Activated CD4-positive, alpha-beta T cell treated with anti-CD3 and anti-CD28 coated beads for 48 hours (primary cell): ENCODE data around the gene TAOK3.
"Not testable (repeated sequence)": the region's sequence is repeated elsewhere in the genome, so short reads cannot be mapped to it uniquely, and the experiment has no call there.

Source experiments
- DNase-seq: peaks from one replicate; pipeline ENCODE4 v3.0.0-alpha.2; 2020

The TAOK3 gene

DNA sequence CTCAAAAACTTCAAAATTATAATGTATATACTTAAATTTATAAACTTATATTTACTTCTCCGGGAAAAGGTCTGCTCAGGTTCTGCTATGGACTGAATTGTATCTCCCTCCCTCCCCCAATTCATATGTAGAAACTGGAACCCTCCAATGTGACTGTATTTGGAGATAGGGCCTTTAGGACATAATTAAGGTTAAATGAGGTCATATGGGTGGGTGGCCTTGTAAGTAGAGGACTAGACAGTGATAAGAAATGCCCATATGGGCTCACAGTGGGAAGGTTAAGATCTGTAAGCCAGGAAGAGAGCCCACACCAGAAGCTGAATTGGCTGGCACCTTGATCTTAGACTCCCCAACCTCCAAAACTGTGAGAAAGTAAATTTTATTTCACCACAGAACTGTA lies 84.5 kb downstream of the TAOK3 start:
- DNase-seq: no peak

GRCh38 chr12:118287728-118288127 lies 85.0 kb downstream of the TAOK3 start:
- no peak for DNase-seq

GRCh38 chr12:118282767-118283166 lies 89.9 kb downstream of the TAOK3 start:
- DNase-seq: no peak

GRCh38 chr12:118278288-118278687 lies 94.4 kb downstream of the TAOK3 start:
- DNase-seq: not testable (repeated sequence)

- DNase-seq: no peak
Observed at GRCh38 chr12:118274066-118274465, 98.6 kb downstream of the TAOK3 start.

DNA sequence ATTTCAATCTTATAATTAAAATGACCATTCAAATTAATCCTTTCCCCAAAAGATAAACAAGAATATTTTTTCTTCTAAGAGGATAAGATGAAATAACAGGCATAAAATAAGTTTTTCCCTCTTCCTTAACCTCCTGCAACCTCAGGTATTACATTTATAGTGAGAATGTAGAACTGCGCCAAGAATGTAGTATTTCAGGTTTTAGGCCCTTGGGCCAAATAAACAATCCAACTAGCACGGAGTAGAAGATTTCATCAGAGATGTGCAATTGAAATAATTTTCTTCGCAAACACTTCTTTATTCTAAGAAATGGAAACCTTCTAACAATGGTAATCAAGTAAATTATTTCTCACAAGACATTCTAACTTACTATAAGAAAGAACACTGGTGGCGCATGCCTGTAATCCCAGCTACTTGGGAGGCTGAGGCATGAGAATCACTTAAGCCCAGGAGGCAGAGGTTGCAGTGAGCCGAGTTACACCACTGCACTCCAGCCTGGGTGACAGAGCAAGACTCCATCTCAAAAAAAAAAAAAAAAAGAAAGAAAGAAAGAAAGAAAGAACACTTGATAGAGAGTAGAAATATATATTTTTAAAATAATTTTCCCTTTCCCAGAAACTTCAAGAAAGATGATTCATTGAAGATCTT lies 100.8 kb downstream of the TAOK3 start:
- no peak for DNase-seq

- DNase-seq: no peak
Observed at GRCh38 chr12:118271183-118271582, 101.5 kb downstream of the TAOK3 start.

GRCh38 chr12:118269806-118270205 lies 102.9 kb downstream of the TAOK3 start:
- no peak for DNase-seq

DNA sequence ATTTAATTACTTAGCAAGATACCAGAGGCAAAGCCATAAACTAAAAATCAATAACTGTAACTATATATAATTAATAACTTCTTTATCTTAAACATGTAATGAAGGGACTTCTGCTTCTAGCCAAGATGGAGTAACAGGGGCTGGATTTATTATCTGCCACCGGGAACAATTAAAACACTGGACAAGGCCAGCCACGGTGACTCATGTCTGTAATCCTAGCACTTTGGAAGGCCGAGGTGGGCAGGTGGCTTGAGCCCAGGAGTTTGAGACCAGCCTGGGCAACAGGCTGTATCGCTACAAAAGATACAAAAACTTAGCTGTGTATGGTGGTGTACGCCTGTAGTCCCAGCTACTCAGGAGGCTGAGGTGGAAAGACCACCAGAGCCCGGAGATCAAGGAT lies 113.6 kb downstream of the TAOK3 start:
- no peak for DNase-seq

GRCh38 chr12:118256352-118256751 lies 116.4 kb downstream of the TAOK3 start:
- no peak for DNase-seq

GRCh38 chr12:118249547-118249946 lies 123.2 kb downstream of the TAOK3 start:
- no peak for DNase-seq

GRCh38 chr12:118245886-118246285 lies 126.8 kb downstream of the TAOK3 start:
- DNase-seq: not testable (repeated sequence)

- no peak for DNase-seq
Observed at GRCh38 chr12:118238888-118239287, 133.8 kb downstream of the TAOK3 start.

DNA sequence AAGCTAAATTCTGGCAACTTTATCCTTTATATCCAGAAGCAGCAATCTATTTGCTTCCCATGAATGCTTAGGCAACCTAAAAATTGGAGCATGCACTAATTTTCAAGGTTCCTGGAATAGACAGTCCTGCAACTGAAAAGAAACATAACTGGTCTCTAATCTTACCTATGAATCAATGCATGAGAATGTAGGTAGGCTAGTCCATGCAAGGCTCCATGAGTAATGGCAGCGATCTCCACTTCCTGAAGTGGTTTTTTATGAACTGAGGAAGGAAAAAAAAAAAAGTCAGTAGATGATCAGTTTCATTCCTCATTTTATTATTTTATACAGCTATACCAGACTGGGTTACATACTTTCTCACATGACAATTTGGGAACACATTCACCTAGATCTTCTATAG lies 134.8 kb downstream of the TAOK3 start:
- no peak for DNase-seq

DNA sequence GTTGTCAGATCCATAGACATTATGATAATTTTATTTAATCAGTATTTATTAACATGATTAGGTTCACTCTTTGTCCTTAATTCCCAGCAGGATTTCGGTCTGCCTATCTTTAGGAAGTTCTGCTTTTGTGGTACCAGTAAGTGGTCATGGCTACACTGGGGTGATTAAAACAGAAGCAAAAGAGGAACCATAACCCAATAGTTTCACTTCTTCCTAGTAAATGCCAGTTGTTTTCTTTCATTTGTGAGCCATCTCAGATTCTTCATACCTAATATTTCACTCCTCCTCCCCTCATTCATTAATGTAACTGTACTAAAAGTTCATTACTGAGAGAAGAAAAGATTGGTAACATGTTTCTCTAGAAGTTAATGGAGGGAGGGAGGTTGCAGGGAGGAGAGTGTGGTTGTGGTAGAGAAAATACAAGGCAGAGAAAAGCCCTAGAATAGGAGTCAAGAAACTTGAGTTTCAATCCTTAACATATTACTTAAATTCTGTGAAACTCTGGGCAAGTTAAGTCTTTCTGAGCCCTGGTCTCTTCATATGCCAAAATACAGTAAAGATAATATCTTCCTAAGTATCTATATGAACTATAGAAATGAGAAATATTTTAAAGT lies 135.5 kb downstream of the TAOK3 start:
- no peak for DNase-seq

GRCh38 chr12:118220702-118221101 lies 152.0 kb downstream of the TAOK3 start:
- DNase-seq: no peak

- no peak for DNase-seq
Observed at GRCh38 chr12:118219772-118220171, 152.9 kb downstream of the TAOK3 start.

DNA sequence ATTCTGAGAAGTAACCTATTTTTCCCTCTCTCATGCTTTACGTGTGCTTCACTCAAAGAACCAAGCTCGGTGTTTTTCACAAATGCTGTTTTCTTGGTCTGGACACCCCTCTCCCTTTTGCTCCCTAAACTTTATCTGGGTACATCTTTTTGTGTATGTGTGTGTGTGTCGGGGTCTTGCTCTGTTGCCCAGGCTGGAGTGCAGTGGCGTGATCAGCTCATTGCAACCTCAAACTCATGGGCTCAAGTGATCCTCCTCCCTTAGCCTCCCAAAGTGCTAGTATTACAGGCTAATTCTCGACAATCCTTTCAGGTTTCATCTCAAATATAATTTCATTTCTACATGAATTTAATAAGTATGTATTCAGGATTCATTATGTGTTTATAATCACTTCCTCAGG lies 153.6 kb downstream of the TAOK3 start:
- DNase-seq: no peak

GRCh38 chr12:118213452-118213851 lies 159.3 kb downstream of the TAOK3 start:
- no peak for DNase-seq

DNA sequence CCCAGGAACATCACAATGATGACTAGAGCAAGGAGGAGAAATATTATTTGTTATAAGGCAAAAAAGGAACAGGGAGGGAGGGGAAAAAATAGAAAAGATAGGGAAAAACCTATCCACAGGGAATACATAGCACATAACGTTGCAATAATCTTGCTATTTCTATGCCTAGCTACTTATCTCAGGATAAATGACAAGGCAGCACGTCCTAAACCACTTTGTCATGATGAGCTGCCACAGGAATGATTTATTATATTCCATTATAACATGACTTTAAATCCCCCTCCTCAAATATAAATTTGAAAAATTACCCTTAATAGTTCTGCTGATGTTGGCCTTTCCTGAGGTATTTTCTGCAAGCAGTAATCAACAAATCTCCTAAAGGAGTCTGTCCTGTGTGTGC lies 160.1 kb downstream of the TAOK3 start:
- DNase-seq: no peak

GRCh38 chr12:118206107-118206412 lies 166.6 kb downstream of the TAOK3 start:
- DNase-seq: no peak

DNA sequence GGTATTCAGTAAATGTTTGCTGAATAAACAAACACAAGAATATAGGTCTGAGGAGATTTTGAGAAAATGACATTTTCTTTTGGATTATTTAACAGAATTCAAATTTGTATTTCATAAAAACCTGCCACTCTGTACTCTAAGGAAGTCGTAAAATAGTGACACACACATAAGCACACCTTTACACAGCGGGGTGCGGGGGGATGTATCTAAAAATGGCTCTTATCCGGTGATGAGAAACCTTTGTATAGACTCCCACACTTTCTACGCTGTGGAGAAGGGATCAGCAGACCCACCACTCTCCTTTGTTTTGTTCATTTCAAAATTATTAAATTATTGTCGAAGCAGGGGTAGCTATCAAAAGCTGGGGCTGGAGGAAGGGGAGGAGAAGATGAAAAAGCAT lies 178.7 kb downstream of the TAOK3 start:
- DNase-seq: no peak

DNA sequence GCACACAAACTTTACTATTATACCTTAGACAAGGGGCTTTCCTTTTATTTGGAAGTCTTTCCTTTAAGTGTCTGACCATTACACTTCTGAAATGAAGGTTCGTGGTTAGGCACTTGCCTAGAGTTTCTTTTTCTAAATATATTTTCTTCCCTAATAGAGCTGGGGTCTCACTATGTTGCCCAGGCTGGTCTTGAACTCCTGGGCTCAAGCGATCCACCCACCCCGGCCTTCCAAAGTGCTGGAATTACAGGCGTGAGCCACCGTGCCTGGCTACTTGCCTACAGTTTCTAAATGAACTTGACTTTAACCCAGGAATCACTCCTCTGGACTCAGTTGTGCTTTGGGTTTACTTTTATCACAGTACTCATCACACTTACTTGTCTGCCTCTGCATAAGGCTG lies 179.2 kb downstream of the TAOK3 start:
- DNase-seq: no peak

- DNase-seq: no peak
Observed at GRCh38 chr12:118190266-118190665, 182.4 kb downstream of the TAOK3 start.

DNA sequence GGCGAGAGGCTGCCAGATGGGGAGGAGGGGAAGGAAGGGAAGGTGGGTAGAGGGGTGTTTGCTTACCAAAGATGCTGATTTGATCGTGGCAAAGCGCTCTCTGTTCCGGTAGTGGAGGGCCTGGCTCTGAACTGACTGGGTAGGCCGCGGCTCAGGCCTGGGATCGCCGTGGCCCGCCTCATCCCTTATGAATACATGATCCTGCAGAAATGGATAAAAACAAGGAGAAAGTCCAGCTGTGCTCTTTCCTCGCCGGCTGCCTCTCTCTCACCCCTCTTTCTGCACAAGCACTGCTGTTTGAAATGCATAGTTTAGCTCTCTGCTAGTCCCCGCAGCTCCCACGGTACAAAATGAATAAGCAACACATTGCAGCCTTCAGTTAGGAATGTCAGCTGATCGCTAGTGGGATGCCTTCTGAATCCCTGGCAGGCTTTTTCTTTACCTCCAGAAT lies 182.9 kb downstream of the TAOK3 start:
- no peak for DNase-seq
